Duodenal mucosa (tissue), 2 donors: Measurements from ENCODE around the gene HOXD3.
A peak's percentile ranks its signal among the peaks of the same experiment; 100 is the strongest.

ENCODE experiments used
- H3K27ac ChIP-seq: one replicate; pipeline ENCODE4 v1.7.0; 2013; ENCODE audit warnings: low read depth, low read length
- H3K27me3 ChIP-seq, 2 donors: one replicate each; pipeline ENCODE4 v1.7.0; 2013; ENCODE audit warnings: low read length in 2 of 2, control low read depth in 1 of 2; ENCODE audit not compliant: insufficient read depth in 2 of 2, control insufficient read depth in 1 of 2
- H3K36me3 ChIP-seq, 2 donors: one replicate each; pipeline ENCODE4 v1.7.0; 2013; ENCODE audit warnings: low read length in 2 of 2, control low read depth in 1 of 2; ENCODE audit not compliant: insufficient read depth in 2 of 2, control insufficient read depth in 1 of 2
- H3K4me1 ChIP-seq, 2 donors: one replicate each; pipeline ENCODE4 v1.7.0; 2013; ENCODE audit warnings: low read length in 2 of 2, control low read depth in 1 of 2; ENCODE audit not compliant: insufficient read depth in 2 of 2, control insufficient read depth in 1 of 2
- H3K4me3 ChIP-seq, 2 donors: one replicate each; pipeline ENCODE4 v1.7.0; 2013; ENCODE audit warnings: low read length in 2 of 2, low read depth in 1 of 2
- H3K9ac ChIP-seq, 2 donors: one replicate each; pipeline ENCODE4 v1.7.0; 2013; ENCODE audit warnings: low read length in 2 of 2, low read depth in 1 of 2
- H3K9me3 ChIP-seq, 2 donors: one replicate each; pipeline ENCODE4 v1.7.0; 2013; ENCODE audit warnings: low read length in 2 of 2, control low read depth in 1 of 2; ENCODE audit not compliant: control insufficient read depth in 1 of 2

HOXD3 gene

GRCh38 chr2:176150584-176151441 lies 6.3 kb upstream of the HOXD3 start:
- Histone ChIP-seq H3K9ac (no peak overlapping the region), H3K36me3 (no peaks in the 10 kb centered on the region), H3K4me3 (no peak overlapping the region), H3K9me3 (no peaks in the 10 kb centered on the region), H3K27me3 (peaks cover 81 to 97% of the 10 kb centered on the region in 2 donors), H3K4me1 (no peaks in the 10 kb centered on the region), H3K27ac (no peak overlapping the region)

GRCh38 chr2:176151442-176152287 lies 5.4 kb upstream of the HOXD3 start, which contains the start of gene HOXD4:
HOXD4 (plus strand) TSS chr2:176151550; CDS start chr2:176151634, 84 bp downstream.
- peak within 1 kb of the TSS; percentile 20 for H3K27ac ChIP-seq
- no peak within 1 kb of the TSS for H3K4me3 ChIP-seq
- H3K4me1 ChIP-seq = no peaks in the 10 kb centered on the region
- no peak within 1 kb of the TSS for H3K9ac ChIP-seq
- H3K36me3 ChIP-seq = no peaks in the 10 kb centered on the region
- H3K27me3 ChIP-seq = peaks cover 83 to 96% of the 10 kb centered on the region in 2 donors
- no peaks in the 10 kb centered on the region for H3K9me3 ChIP-seq

GRCh38 chr2:176152350-176153181 lies 4.5 kb upstream of the HOXD3 start:
- Histone ChIP-seq H3K36me3 (no peaks in the 10 kb centered on the region), H3K27ac (peak overlapping the region; percentile 20), H3K9ac (no peak overlapping the region), H3K4me3 (no peak overlapping the region), H3K9me3 (no peaks in the 10 kb centered on the region), H3K4me1 (no peaks in the 10 kb centered on the region), H3K27me3 (peaks cover 87 to 94% of the 10 kb centered on the region in 2 donors)

- Histone ChIP-seq H3K4me1 (no peaks in the 10 kb centered on the region), H3K27me3 (peaks cover 82 to 94% of the 10 kb centered on the region in 2 donors), H3K9ac (no peak overlapping the region), H3K27ac (no peak overlapping the region), H3K4me3 (no peak overlapping the region), H3K9me3 (no peaks in the 10 kb centered on the region), H3K36me3 (no peaks in the 10 kb centered on the region)
Observed at GRCh38 chr2:176154576-176155252, 2.4 kb upstream of the HOXD3 start.

GRCh38 chr2:176155356-176156044 lies 1.6 kb upstream of the HOXD3 start:
- Histone ChIP-seq H3K27ac (no peak overlapping the region), H3K36me3 (no peaks in the 10 kb centered on the region), H3K9me3 (no peaks in the 10 kb centered on the region), H3K27me3 (peaks cover 83 to 94% of the 10 kb centered on the region in 2 donors), H3K4me1 (no peaks in the 10 kb centered on the region), H3K4me3 (no peak overlapping the region), H3K9ac (no peak overlapping the region)

DNA sequence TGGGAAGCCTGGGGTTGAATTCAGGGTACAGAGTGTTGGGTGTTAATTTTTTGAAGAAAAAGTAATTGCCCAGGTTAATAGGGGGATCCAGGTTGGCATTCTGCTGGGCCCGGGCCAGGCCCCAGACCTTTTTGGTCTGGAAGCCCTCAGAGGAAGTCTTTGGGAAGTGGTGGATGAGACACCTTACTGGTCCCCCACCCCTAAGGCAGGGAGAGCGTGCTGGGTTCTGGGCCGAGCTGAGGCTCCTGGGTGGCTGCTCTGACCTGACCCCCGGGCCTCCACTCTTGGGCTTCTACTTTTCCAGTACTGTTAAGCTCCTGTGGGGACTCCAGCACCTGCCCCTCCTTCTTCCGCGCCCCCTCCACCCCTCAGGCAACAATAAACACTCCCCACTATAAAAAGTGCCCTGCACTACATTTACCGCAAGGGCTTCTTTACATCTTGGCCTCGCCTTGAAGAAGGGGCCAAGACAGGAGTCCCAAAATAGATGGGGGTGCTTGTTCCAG lies 753 bp upstream of the HOXD3 start:
- peaks cover 82 to 93% of the 10 kb centered on the region in 2 donors for H3K27me3 ChIP-seq
- no peaks in the 10 kb centered on the region for H3K4me1 ChIP-seq
- H3K9me3 ChIP-seq = no peaks in the 10 kb centered on the region
- no peak overlapping the region for H3K27ac ChIP-seq
- H3K9ac ChIP-seq = no peak overlapping the region
- H3K4me3 ChIP-seq = no peak overlapping the region
- H3K36me3 ChIP-seq = no peaks in the 10 kb centered on the region

GRCh38 chr2:176157499-176158185 lies 535 bp downstream of the HOXD3 start:
- Histone ChIP-seq H3K27me3 (peaks cover 84 to 92% of the 10 kb centered on the region in 2 donors), H3K4me1 (no peaks in the 10 kb centered on the region), H3K4me3 (no peak overlapping the region), H3K36me3 (no peaks in the 10 kb centered on the region), H3K9ac (no peak overlapping the region), H3K9me3 (no peaks in the 10 kb centered on the region), H3K27ac (no peak overlapping the region)

DNA sequence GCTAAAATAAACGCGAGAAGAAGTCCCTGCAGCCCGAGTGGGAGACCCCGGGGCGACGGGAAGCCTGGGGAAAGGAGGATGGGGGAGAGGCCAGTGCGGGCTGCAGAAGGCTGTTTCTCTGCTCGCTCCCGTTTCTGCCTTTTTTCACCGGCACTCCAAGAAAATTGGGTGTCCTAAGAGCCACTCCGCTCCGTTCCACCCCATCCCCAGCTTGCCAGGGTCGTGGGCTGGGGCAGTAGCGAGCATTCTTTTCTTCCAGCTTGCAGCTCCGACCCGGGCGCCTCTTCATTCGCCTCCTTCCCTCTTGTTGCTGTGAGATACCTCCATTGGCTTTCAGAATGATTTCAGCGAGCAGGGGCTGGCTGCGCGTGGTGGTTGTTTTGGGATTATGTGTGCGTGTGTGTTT lies 1.1 kb downstream of the HOXD3 start:
- Histone ChIP-seq H3K27me3 (peaks cover 85 to 92% of the 10 kb centered on the region in 2 donors), H3K4me3 (no peak overlapping the region), H3K9me3 (no peaks in the 10 kb centered on the region), H3K4me1 (no peaks in the 10 kb centered on the region), H3K36me3 (no peaks in the 10 kb centered on the region), H3K27ac (no peak overlapping the region), H3K9ac (no peak overlapping the region)
